Measurements from ENCODE around the gene DHX16. TPM values are rescaled to one million over a fixed set of nuclear protein-coding genes. Genes with fewer than 3 reads are reported as not detected.

The DHX16 gene
- total and polyA plus RNA-seq, 2 experiments from 2014 or later = 36.2 to 36.7 TPM

DNA sequence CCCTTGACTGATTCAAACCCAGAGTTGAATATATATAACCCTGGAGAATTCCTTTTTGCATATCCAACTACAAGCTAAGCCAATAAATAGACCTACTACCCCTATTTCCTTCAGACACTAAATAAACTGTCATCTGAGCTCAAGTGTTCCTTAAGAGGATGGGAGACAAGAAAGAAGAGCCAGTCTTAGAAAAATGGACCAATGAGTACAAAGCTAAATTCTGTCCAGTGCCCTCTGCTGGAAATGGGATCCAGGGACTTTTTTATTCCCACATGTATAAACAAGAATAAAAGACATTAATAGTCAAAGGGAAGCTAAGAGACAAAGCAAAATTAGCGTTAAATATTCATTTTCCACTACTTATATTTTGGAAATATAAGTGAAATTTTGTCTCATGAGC, 60.6 kb downstream of the DHX16 start:
- no peaks in the 10 kb centered on the region for H3K27me3 ChIP-seq
- peak overlapping the region; percentile 99 for H3K27ac ChIP-seq
- no peaks in the 10 kb centered on the region for H3K9me3 ChIP-seq (ENCODE audit: low read depth)
- H3K4me1 ChIP-seq (ENCODE audit: low read depth) = peaks cover 13% of the 10 kb centered on the region
- TF ChIP-seq, protein P1, sequence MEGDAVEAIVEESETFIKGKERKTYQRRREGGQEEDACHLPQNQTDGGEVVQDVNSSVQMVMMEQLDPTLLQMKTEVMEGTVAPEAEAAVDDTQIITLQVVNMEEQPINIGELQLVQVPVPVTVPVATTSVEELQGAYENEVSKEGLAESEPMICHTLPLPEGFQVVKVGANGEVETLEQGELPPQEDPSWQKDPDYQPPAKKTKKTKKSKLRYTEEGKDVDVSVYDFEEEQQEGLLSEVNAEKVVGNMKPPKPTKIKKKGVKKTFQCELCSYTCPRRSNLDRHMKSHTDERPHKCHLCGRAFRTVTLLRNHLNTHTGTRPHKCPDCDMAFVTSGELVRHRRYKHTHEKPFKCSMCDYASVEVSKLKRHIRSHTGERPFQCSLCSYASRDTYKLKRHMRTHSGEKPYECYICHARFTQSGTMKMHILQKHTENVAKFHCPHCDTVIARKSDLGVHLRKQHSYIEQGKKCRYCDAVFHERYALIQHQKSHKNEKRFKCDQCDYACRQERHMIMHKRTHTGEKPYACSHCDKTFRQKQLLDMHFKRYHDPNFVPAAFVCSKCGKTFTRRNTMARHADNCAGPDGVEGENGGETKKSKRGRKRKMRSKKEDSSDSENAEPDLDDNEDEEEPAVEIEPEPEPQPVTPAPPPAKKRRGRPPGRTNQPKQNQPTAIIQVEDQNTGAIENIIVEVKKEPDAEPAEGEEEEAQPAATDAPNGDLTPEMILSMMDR (IDR thresholded peaks at IDR 0.05; ENCODE audit: low read depth, low read length) = peak; percentile 45
- peaks cover 27% of the 10 kb centered on the region for H3K36me3 ChIP-seq
- no peak overlapping the region for H3K4me3 ChIP-seq
- DNase-seq (ENCODE audit: low read depth in 1 of 2, low spot score in 1 of 2) = peak in 1 of 2 donors; percentile 48

DNA sequence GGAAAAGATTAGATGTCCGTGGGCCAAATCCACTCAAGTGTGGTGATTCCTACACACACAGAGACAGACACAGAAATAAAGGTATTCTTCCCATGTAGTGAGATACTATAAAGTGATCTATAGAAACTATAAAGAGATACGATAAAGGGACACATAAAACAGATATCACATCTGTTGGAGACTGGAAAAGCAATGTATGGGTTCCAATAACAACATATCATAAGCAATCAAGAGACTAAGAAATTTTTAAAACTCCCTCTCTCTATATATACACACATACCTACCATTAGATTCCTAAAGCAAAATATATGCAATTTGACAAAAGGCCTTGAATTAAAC, 61.0 kb downstream of the DHX16 start:
- DNase-seq (ENCODE audit: low read depth in 1 of 2, low spot score in 1 of 2) = no peak
- TF ChIP-seq, protein P1 (IDR thresholded peaks at IDR 0.05; ENCODE audit: low read depth, low read length) = no peak
- Histone ChIP-seq H3K9me3 (ENCODE audit: low read depth) (no peaks in the 10 kb centered on the region), H3K27ac (peak overlapping the region; percentile 99), H3K27me3 (no peaks in the 10 kb centered on the region), H3K4me3 (no peak overlapping the region), H3K36me3 (peaks cover 30% of the 10 kb centered on the region), H3K4me1 (ENCODE audit: low read depth) (peaks cover 13% of the 10 kb centered on the region)

DNA sequence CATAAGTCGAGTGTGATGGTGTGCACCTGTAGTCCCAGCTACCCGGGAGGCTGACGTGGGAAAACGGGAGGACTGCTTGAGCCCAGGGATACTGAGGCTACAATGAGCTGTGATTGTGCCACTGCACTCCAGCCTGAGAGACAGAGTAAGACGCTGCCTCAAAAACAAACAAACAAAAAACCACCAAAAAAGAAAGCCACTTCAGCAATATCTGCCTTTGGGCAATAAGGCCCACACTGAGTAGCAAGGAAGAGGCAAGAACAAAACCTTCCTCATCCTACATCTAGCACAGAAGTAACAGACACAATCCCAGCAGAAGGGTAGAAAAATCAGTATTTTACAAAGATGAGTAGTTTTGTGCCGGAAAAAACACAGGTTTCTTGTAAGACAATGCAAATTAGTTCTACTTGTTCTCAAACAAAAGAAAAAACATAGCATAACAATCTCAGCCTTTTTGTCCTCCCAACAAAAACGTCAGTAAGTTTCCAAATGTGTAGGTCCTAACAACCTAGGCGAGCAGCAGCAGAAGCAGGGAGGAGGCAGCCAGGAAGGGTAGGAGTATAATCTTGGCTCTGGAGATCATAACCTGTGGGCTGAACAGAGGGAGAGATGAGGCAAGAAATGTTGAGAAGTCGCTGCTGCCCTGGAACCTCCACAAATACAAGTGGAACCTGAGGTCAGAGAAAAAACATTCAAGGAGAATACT, 61.5 kb downstream of the DHX16 start:
- Histone ChIP-seq H3K36me3 (peaks cover 30% of the 10 kb centered on the region), H3K4me1 (ENCODE audit: low read depth) (peaks cover 13% of the 10 kb centered on the region), H3K4me3 (no peak overlapping the region), H3K9me3 (ENCODE audit: low read depth) (no peaks in the 10 kb centered on the region), H3K27ac (peak overlapping the region; percentile 33), H3K27me3 (no peaks in the 10 kb centered on the region)
- peak in 1 of 2 donors; percentile 43 for DNase-seq (ENCODE audit: low read depth in 1 of 2, low spot score in 1 of 2)
- TF ChIP-seq, protein P1 (IDR thresholded peaks at IDR 0.05; ENCODE audit: low read depth, low read length) = no peak

DNA sequence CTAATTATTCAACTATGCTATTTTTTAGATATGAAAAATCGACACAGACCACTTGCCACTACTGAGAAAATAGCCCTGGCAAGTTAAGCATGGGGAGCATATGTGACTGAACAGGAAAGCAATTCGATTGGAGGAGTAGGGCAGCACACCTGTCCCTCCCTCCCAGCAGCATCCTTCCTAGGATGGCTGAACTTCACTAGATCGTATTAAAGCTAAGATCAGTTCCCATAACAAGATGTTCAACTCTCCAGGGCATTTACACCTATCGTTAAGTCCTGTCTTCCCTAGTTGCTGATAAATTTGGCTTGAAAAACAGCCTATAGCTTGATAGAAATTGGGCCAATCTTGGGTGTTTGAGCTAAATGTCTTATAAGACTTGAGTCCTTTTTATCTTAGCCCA, 62.7 kb downstream of the DHX16 start:
- no peaks in the 10 kb centered on the region for H3K27me3 ChIP-seq
- DNase-seq (ENCODE audit: low read depth in 1 of 2, low spot score in 1 of 2) = no peak
- TF ChIP-seq, protein P1 (IDR thresholded peaks at IDR 0.05; ENCODE audit: low read depth, low read length) = no peak
- H3K27ac ChIP-seq = no peak overlapping the region
- H3K4me1 ChIP-seq (ENCODE audit: low read depth) = peaks cover 13% of the 10 kb centered on the region
- H3K9me3 ChIP-seq (ENCODE audit: low read depth) = no peaks in the 10 kb centered on the region
- no peak overlapping the region for H3K4me3 ChIP-seq
- H3K36me3 ChIP-seq = peaks cover 36% of the 10 kb centered on the region

DNA sequence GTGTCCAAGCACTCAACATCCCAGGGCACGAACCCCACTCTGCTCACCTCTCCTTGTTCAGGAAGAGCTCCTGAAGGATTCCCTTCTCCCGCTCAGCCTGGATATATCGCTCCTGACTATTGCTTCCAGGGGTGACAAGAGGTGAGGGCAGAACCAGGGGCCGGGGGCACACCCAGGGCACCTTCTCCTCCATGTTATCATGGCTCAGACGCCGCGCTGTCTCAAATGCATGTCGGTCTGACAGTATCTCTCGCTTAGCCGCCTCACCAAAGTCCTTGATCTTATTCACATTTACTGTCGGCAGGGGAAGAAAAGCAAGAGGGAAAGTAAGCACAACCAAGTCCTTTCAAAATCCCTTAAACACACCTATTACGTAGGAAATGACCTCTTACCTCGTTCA, 68.8 kb downstream of the DHX16 start:
- no peaks in the 10 kb centered on the region for H3K9me3 ChIP-seq (ENCODE audit: low read depth)
- no peaks in the 10 kb centered on the region for H3K27me3 ChIP-seq
- H3K4me3 ChIP-seq = no peak overlapping the region
- peak overlapping the region; percentile 1 for H3K27ac ChIP-seq
- TF ChIP-seq, protein P1 (IDR thresholded peaks at IDR 0.05; ENCODE audit: low read depth, low read length) = no peak
- peaks cover 74% of the 10 kb centered on the region for H3K36me3 ChIP-seq
- DNase-seq (ENCODE audit: low read depth in 1 of 2, low spot score in 1 of 2) = no peak
- no peaks in the 10 kb centered on the region for H3K4me1 ChIP-seq (ENCODE audit: low read depth)

Other genes with a start within 250 kb of the DHX16 start
- gene HLA-E, start 183.5 kb downstream of the DHX16 start, total RNA-seq = 30.0 and 39.2 TPM in 2 replicates
- 17.0 and 26.1 TPM in 2 replicates for gene HLA-E, start 183.5 kb downstream of the DHX16 start, polyA plus RNA-seq
- gene GNL1, start 116.5 kb downstream of the DHX16 start, total RNA-seq = 12.4 and 16.1 TPM in 2 replicates
- 33.9 and 44.2 TPM in 2 replicates for gene GNL1, start 116.5 kb downstream of the DHX16 start, polyA plus RNA-seq
- 11.4 and 11.8 TPM in 2 replicates for gene PRR3, start 115.7 kb downstream of the DHX16 start, total RNA-seq
- 14.3 and 14.7 TPM in 2 replicates for gene PRR3, start 115.7 kb downstream of the DHX16 start, polyA plus RNA-seq
- 54.4 and 61.9 TPM in 2 replicates for gene ABCF1, start 101.6 kb downstream of the DHX16 start, total RNA-seq
- 52.5 and 54.6 TPM in 2 replicates for gene ABCF1, start 101.6 kb downstream of the DHX16 start, polyA plus RNA-seq
- gene PPP1R10, start 55.8 kb downstream of the DHX16 start, total RNA-seq = 47.3 and 65.6 TPM in 2 replicates
- 42.4 and 42.9 TPM in 2 replicates for gene PPP1R10, start 55.8 kb downstream of the DHX16 start, polyA plus RNA-seq
- gene MRPS18B, start 55.2 kb downstream of the DHX16 start, total RNA-seq = 54.4 and 58.2 TPM in 2 replicates
- gene MRPS18B, start 55.2 kb downstream of the DHX16 start, polyA plus RNA-seq = 107 and 120 TPM in 2 replicates
- 11.2 and 18.3 TPM in 2 replicates for gene ATAT1, start 46.1 kb downstream of the DHX16 start, total RNA-seq
- gene ATAT1, start 46.1 kb downstream of the DHX16 start, polyA plus RNA-seq = 17.3 and 18.0 TPM in 2 replicates
- 27.5 and 28.5 TPM in 2 replicates for gene C6orf136, start 25.9 kb downstream of the DHX16 start, total RNA-seq
- 31.7 and 40.1 TPM in 2 replicates for gene C6orf136, start 25.9 kb downstream of the DHX16 start, polyA plus RNA-seq
- gene PPP1R18, start 13.6 kb upstream of the DHX16 start, total RNA-seq = 25.7 and 43.5 TPM in 2 replicates
- gene PPP1R18, start 13.6 kb upstream of the DHX16 start, polyA plus RNA-seq = 9.9 and 13.0 TPM in 2 replicates
- gene NRM, start 18.0 kb upstream of the DHX16 start, total RNA-seq = 13.7 and 17.2 TPM in 2 replicates
- gene NRM, start 18.0 kb upstream of the DHX16 start, polyA plus RNA-seq = 29.1 and 33.8 TPM in 2 replicates
- 14.3 and 21.9 TPM in 2 replicates for gene MDC1, start 44.3 kb upstream of the DHX16 start, total RNA-seq
- 30.0 and 44.1 TPM in 2 replicates for gene MDC1, start 44.3 kb upstream of the DHX16 start, polyA plus RNA-seq
- gene TUBB, start 47.3 kb upstream of the DHX16 start, total RNA-seq = 827 and 939 TPM in 2 replicates
- 662 and 675 TPM in 2 replicates for gene TUBB, start 47.3 kb upstream of the DHX16 start, polyA plus RNA-seq
- 208 and 222 TPM in 2 replicates for gene FLOT1, start 69.7 kb upstream of the DHX16 start, total RNA-seq
- gene FLOT1, start 69.7 kb upstream of the DHX16 start, polyA plus RNA-seq = 236 and 261 TPM in 2 replicates
- gene IER3, start 71.5 kb upstream of the DHX16 start, total RNA-seq = 28.0 and 45.8 TPM in 2 replicates
- 20.1 and 25.8 TPM in 2 replicates for gene IER3, start 71.5 kb upstream of the DHX16 start, polyA plus RNA-seq
- gene DDR1, start 211.5 kb upstream of the DHX16 start, total RNA-seq = 125 and 136 TPM in 2 replicates
- 108 and 118 TPM in 2 replicates for gene DDR1, start 211.5 kb upstream of the DHX16 start, polyA plus RNA-seq
- gene GTF2H4, start 235.2 kb upstream of the DHX16 start, total RNA-seq = 24.0 and 25.8 TPM in 2 replicates
- gene GTF2H4, start 235.2 kb upstream of the DHX16 start, polyA plus RNA-seq = 18.0 and 20.7 TPM in 2 replicates
- 59.3 and 61.3 TPM in 2 replicates for gene VARS2, start 241.2 kb upstream of the DHX16 start, total RNA-seq
- gene VARS2, start 241.2 kb upstream of the DHX16 start, polyA plus RNA-seq = 24.8 and 27.5 TPM in 2 replicates

Measured in cardiac muscle cell (in vitro differentiated cells and primary cell).